ENCODE measurements around the gene KDM4D.
"Not testable (repeated sequence)": the region's sequence is repeated elsewhere in the genome, so short reads cannot be mapped to it uniquely, and the experiment has no call there.

Gene KDM4D

GRCh38 chr11:94973099-94973968, at the start of gene KDM4D, which contains the start of gene CWC15:
KDM4D (plus strand) TSS chr11:94973709; CDS start chr11:94997373, 23,664 bp downstream.
CWC15 (minus strand) TSS chr11:94973556; CDS start chr11:94972185, 1,371 bp downstream.
- DNase-seq, result peak; percentile 87 to 92 (median 90)

GRCh38 chr11:94924171-94924572, 49.3 kb upstream of the KDM4D start:
- DNase-seq, result no peak

GRCh38 chr11:94924612-94925011, 48.9 kb upstream of the KDM4D start:
- peak in 1 of 4 experiments; percentile 19 for DNase-seq

DNA sequence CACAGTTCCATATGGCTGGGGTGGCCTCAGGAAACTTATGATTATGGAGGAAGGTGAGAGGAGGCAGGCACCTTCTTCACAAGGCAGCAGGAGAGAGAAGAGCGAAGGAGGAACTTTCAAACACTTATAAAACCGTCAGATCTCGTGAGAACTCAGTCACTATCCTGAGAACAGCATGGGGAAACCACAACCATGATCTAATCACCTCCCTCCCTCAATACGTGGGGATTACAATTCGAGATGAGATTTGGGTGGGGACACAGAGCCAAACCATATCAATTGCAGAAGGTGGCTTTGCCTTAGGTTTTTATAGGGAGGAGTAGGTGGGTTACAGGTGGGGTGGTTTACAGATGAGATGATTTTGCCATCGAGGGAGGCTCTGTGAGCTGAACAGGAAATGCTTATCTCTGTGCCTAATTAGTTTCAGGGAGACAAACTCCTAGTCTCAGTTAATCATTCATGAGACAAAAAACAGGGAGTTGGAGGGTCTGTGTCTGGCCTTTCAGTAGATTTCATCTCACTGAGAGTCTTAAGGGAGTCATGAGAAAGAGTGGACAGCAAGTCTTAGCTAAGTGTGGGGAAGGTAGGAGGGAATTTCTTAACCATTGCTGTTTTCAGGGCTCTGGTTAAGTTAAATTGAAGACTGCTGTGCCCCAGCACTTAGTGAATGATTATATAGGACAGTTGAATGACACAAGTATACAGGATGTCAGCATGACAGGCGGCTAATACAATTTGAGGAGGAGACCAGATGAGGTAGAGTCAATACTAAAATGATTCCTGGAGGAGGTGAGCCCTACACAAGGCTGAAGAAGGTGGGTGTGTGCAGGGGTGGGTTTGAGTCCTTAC, 47.9 kb upstream of the KDM4D start:
- DNase-seq, result no peak

DNA sequence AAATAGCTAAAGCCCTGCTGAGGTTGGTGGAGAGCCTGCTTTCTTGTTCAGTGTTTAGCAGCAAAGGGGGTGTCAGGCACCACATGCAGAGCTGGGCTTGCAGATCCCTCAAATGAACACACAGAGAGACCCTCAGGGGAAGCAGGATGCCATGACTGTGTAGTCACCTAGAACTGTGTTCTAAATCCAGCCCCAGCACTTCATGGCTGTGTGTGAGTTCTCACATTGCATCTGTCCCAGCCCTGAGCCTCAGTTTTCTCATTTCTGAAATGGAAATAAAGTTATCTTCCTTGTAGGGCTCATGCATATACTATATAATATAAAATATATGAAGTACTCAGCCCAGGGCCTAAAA, 47.3 kb upstream of the KDM4D start:
- DNase-seq, result no peak

DNA sequence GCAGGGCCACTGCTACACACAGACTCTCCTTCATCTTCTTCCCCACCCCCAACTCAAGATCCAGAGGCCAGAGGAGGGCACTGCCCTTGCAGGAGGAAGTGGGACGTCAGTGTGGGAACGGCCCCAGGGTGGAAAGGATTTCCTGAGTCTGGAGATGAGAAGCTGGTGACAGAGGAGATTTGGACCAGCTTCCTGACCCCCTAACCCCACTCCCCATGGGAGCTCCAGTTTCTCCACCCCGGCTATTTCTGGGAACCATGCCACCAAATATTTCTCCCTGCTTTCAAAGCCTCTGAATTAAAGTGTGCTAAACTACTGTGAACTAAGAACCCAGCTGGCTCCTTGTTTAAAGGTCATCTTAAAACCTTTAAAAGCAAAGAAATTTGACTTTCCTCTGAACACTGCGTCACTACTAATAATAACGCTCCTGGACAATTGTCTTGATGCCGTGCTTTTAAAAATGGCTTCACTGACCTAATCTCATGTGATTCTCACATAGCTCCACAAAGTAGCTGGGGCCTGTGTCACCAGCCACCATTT, 46.7 kb upstream of the KDM4D start:
- no peak for DNase-seq

GRCh38 chr11:94928117-94928990, 45.2 kb upstream of the KDM4D start:
- DNase-seq, result no peak

GRCh38 chr11:94932072-94932471, 41.4 kb upstream of the KDM4D start:
- not testable (repeated sequence) for DNase-seq

DNA sequence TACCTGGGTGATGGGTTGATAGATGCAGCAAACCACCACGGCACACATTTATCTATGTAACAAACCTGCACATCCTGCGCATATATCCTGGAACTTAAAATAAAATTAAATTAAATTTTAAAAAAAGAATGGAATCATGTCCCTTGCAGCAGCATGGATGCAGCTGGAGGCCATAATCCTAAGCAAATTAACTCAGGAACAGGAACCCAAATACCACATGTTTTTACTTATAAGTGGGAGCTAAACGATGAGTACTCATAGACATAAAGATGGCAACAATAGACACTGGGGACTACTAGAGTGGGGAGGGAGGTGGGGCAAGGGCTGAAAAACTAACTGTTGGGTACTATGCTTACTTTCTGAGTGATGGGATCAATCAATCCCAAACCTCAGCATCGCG, 41.0 kb upstream of the KDM4D start:
- no peak for DNase-seq

- no peak for DNase-seq
Observed at GRCh38 chr11:94933223-94934130, 40.0 kb upstream of the KDM4D start.

DNA sequence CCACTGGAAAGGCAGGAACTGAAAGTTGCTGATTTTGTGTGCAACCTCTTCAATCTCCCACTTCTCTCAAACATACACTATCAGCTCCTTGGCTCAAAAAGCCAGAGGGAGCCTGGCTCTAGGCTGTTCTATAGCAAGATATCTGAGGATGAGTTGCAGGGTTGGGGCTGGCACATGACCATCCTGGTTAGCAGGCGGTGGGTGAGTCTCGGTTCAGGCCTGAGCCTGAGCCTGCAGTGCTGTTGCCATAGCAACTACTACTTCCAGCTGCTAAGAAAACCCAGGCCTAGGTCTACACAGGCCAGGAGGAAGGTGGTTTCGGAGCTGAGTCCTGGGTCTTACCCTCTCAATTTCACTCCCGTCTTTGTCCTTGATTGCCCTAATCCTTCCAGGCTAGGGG, 39.1 kb upstream of the KDM4D start:
- no peak for DNase-seq

GRCh38 chr11:94934846-94935245, 38.7 kb upstream of the KDM4D start:
- DNase-seq, result no peak

GRCh38 chr11:94938095-94939055, 35.1 kb upstream of the KDM4D start:
- DNase-seq, result no peak

GRCh38 chr11:94939346-94939745, 34.2 kb upstream of the KDM4D start:
- DNase-seq, result no peak

DNA sequence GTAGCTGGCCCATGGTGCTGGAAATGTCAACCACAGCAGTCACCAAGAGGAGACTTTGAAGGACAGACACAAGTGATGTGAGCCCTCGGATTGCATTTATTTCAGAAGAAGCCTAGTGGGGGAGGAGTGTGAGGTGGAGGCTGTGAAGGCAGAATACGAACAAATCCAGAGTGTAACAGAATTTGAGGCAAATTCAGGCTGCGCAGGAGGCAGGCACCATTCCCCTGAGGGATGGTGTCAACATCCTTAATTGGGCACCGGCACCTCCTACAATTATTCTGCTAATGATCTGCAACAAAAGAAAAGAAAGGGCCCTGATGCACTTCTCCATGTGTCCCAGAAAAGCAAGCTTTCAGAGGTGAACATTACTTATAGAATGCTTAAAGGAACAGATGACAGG, 32.4 kb upstream of the KDM4D start:
- no peak for DNase-seq

GRCh38 chr11:94946812-94947211, 26.7 kb upstream of the KDM4D start:
- DNase-seq, result no peak

DNA sequence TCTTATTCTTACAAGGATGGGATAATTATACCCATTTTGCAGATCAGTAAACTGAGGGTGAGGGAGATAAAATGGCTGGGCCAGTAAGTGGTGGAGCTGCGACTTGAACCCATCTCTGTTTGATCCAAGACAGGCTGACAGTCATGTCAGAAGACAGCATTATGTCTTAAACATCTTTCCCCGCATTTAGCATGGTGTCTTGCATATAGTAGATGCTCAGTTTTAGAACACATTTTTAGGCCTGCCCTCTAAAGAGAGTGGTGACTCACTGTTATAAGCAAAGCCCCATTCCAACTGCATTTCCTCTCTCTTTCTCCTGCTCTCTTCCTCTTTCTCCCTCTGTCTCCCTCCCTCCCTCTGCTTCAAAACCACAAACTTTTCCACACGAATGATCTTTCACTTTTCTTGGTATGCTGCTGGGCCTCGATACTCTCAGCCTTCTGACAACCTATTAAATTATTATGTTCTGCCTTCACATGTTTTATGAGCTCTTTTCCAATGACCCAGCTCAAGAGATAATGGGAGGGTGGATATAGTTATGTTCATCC, 25.4 kb upstream of the KDM4D start:
- no peak for DNase-seq

DNA sequence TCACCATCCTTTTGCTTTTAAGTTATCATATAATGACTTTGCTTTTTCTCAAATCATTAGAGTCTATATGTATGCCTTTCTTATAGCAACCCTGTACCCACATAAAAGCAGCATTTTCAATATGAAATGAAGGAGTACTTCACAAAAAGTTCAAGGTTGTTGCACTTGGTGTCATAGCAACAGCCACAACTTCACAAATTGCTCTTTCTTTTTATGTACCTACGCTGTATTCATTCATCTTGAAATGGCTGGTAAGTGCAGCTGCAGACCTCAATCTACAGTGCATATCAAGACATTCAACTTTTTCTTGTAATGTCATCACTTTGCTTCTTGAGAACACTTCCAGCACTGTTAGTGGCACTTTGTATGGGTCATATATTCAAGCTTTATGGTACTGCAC, 18.8 kb upstream of the KDM4D start:
- DNase-seq, result no peak

- DNase-seq, result no peak
Observed at GRCh38 chr11:94956963-94957362, 16.5 kb upstream of the KDM4D start.

GRCh38 chr11:94958121-94958696, 15.3 kb upstream of the KDM4D start:
- no peak for DNase-seq
